ENCODE measurements around the gene SLC45A3. TPM values are rescaled to one million over a fixed set of nuclear protein-coding genes. Genes with fewer than 3 reads are reported as not detected.

Gene SLC45A3
- total RNA-seq, 4 donors from 2014 or later: 1.4 to 6.7 (median 2.6) TPM

DNA sequence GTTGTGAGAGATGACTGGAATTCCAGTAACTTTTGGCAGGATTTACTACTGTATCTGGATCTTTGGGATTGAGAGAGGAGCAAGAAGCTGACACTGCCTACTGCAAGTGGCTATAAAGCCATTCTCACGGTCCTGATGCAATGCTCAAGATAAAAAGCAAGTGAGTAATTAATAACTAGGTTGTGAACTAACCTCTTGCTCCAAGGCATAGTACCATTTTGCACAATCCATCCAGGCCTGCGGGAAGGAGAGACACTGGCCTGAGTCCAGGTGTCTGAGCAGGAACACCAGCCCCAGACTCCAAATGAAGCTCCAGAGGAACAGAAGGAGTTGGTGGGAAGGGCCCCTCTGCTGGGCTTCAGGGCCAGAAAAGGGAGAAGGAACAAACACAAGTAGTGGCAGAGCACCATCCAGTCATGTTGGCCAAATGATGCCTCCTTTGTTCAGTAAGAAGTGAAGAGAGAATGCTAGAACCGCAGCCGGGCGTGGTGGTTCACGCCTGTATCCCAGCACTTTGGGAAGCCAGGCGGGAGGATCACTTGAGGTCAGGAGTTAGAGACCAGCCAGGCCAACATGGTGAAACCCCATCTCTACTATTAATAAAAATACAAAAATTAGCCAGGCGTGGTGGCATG lies 9.9 kb upstream of the SLC45A3 start:
- no peaks in the 10 kb centered on the region for H3K27me3 ChIP-seq
- 92 to 93% methylated on average over 8 of the region's 8 CpGs for WGBS, 2 donors
- no peak for TF ChIP-seq POLR2A (IDR thresholded peaks at IDR 0.05)
- TF ChIP-seq, protein P1, sequence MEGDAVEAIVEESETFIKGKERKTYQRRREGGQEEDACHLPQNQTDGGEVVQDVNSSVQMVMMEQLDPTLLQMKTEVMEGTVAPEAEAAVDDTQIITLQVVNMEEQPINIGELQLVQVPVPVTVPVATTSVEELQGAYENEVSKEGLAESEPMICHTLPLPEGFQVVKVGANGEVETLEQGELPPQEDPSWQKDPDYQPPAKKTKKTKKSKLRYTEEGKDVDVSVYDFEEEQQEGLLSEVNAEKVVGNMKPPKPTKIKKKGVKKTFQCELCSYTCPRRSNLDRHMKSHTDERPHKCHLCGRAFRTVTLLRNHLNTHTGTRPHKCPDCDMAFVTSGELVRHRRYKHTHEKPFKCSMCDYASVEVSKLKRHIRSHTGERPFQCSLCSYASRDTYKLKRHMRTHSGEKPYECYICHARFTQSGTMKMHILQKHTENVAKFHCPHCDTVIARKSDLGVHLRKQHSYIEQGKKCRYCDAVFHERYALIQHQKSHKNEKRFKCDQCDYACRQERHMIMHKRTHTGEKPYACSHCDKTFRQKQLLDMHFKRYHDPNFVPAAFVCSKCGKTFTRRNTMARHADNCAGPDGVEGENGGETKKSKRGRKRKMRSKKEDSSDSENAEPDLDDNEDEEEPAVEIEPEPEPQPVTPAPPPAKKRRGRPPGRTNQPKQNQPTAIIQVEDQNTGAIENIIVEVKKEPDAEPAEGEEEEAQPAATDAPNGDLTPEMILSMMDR (IDR thresholded peaks at IDR 0.05): no peak
- DNase-seq: no peak
- H3K4me1 ChIP-seq: no peaks in the 10 kb centered on the region
- no peaks in the 10 kb centered on the region for H3K36me3 ChIP-seq
- intact Hi-C loops (cut with DNase I): no loop called here
- H3K4me3 ChIP-seq (replicated peaks in 1 of 3): no peak overlapping the region
- H3K27ac ChIP-seq: no peak overlapping the region
- H3K9me3 ChIP-seq: no peaks in the 10 kb centered on the region

DNA sequence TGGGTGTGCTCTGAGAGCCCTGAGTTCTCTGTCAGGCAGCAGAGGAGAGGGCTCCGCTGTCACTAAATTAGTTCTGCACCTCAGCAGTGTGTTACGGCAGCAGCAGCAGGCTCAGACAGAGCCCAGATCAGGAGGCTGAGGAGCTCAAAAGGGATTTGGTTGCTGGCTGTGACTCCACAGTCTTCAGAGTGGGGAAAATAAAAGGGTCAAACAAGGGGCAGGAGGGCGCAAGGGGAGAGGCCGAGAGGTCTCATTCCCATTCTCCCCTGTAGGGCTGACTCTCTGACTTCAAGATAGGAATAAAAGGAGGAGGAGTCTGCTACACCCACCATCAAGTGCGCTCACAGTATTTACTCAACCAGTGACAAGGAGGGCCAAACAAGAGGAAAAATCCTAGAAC lies 9.2 kb upstream of the SLC45A3 start:
- Histone ChIP-seq H3K27ac (no peak overlapping the region), H3K9me3 (no peaks in the 10 kb centered on the region), H3K4me3 (replicated peaks in 1 of 3) (no peak overlapping the region), H3K27me3 (no peaks in the 10 kb centered on the region), H3K4me1 (no peaks in the 10 kb centered on the region), H3K36me3 (no peaks in the 10 kb centered on the region)
- intact Hi-C loops (cut with DNase I): no loop called here
- no peak for TF ChIP-seq POLR2A (IDR thresholded peaks at IDR 0.05)
- TF ChIP-seq, protein P1 (IDR thresholded peaks at IDR 0.05): no peak
- no peak for DNase-seq
- 84 to 92% methylated on average over 5 of the region's 5 CpGs for WGBS, 2 donors

DNA sequence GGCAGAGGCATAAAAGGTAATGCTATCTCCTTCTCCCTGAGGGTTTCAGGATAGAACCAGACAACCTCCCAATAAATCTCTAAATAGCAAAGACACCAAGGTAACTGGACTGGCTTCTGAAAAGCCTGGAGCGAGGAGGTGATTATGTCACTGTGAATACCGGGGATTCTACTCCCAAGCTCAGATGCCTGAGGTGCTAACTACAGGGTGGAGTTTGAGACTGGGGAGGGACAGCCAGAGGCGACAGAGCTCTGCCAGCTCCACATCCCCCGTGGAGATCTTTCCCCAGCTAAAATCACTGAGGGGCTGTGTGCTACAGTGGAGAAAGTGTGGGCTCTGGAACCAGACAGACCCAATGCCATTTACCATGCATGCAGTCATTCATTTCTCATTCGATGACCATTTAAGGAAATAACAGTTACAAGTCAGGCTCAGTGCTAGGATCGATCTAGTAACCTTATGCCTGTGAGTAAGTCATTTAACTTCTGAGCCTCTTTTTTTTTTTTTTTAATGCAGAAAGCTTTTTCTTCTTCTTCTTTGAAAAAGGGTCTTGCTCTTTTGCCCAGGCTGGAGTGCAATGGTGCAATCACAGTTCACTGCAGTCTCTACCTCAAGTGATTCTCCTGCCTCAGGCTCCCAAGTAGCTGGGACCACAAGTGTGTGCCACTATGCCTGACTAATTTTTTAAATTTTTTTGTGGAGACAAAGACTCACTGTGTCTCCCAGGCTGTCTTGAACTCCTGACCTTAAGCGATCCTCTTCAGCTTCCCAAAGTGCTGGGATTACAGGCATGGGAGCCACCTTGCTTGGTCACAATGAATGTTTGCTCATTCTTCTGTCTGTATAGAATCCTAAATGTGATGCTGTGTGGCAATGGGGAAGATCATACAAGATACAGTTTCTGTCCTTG lies 8.1 kb upstream of the SLC45A3 start:
- intact Hi-C loops (cut with DNase I): no loop called here
- TF ChIP-seq, protein P1 (IDR thresholded peaks at IDR 0.05): no peak
- no peak for TF ChIP-seq POLR2A (IDR thresholded peaks at IDR 0.05)

DNA sequence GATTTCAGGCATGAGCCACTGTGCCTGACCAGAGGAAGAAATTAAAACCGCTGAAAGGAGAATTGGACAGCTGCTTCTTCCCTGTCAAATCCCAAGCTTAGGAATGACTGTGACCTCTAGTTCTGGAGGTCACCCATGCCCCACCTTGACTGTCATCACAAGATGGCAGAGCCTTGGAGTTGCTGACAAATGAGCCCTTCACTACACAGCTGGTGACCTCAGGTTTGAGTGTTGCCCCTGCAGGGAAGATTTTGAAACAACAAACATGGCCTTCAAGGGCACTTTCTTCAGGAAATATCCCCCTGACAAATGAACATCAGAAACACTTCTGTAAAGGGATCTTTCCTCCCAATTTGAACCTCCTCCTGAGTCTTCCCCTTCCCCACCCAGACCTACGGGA lies 6.9 kb upstream of the SLC45A3 start:
- Histone ChIP-seq H3K4me1 (no peaks in the 10 kb centered on the region), H3K27me3 (no peaks in the 10 kb centered on the region), H3K36me3 (no peaks in the 10 kb centered on the region), H3K4me3 (replicated peaks in 1 of 3) (no peak overlapping the region), H3K27ac (no peak overlapping the region), H3K9me3 (no peaks in the 10 kb centered on the region)
- WGBS, 2 donors: 67 to 87% methylated on average over 2 of the region's 2 CpGs
- DNase-seq: no peak
- intact Hi-C loops (cut with DNase I): no loop called here
- TF ChIP-seq, protein P1 (IDR thresholded peaks at IDR 0.05): no peak
- TF ChIP-seq POLR2A (IDR thresholded peaks at IDR 0.05): no peak

More for the DNA sequence above, 8.1 kb upstream of the SLC45A3 start:
- Histone ChIP-seq H3K4me3 (replicated peaks in 1 of 3) (no peak overlapping the region), H3K27me3 (no peaks in the 10 kb centered on the region), H3K4me1 (no peaks in the 10 kb centered on the region), H3K9me3 (no peaks in the 10 kb centered on the region), H3K27ac (no peak overlapping the region), H3K36me3 (no peaks in the 10 kb centered on the region)
- WGBS, 2 donors: 76 to 80% methylated on average over 7 of the region's 7 CpGs
- no peak for DNase-seq

DNA sequence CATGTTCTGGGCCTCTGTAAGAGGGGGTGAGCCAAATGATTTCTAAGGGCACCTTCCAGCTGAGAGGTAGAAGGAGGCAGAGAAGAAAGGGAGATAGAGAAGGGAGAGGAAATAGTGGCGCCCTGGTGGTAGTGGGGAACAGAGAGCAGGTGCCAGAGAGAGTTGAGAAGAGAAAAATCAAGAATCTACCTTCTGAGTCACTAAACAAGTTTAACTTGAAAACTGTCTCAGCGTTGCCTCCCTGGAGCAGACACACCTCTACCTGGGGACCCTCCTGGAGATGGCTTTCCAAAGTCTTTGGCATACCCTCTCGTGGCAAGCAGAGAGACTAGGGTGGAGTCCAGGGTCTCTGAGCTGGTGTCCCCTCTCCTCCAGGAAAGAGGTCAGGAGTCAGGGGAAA lies 1.1 kb upstream of the SLC45A3 start:
- Histone ChIP-seq H3K4me3 (replicated peaks in 1 of 3) (no peak overlapping the region), H3K4me1 (peaks cover 0 to 13% of the 10 kb centered on the region in 2 donors), H3K27me3 (no peaks in the 10 kb centered on the region), H3K36me3 (no peaks in the 10 kb centered on the region), H3K9me3 (no peaks in the 10 kb centered on the region), H3K27ac (no peak overlapping the region)
- no peak for DNase-seq
- intact Hi-C loops (cut with DNase I): no loop called here
- TF ChIP-seq, protein P1 (IDR thresholded peaks at IDR 0.05): no peak
- no peak for TF ChIP-seq POLR2A (IDR thresholded peaks at IDR 0.05)
- 74 to 78% methylated on average over 3 of the region's 3 CpGs for WGBS, 2 donors
